Dermis blood vessel endothelial cell (primary cell): ENCODE measurements around the gene PLA2G4B. TPM values are rescaled to one million over a fixed set of nuclear protein-coding genes. Genes with fewer than 3 reads are reported as not detected.
A peak's percentile ranks its signal among the peaks of the same experiment; 100 is the strongest.
"Not testable (repeated sequence)": the region's sequence is repeated elsewhere in the genome, so short reads cannot be mapped to it uniquely, and the experiment has no call there.

Experiments used
- DNase-seq: peaks from one replicate; pipeline ENCODE4 v3.0.0; 2010
- total RNA-seq: library from RNA; depleted of rRNA; stranded (reverse); fragments of >200 nt; gene quantifications from 2 replicates; pipeline ENCODE4 v1.2.3, GENCODE V29; 2014

PLA2G4B gene
- total RNA-seq, 1 donor from 2014 or later = 1.0 TPM

DNA sequence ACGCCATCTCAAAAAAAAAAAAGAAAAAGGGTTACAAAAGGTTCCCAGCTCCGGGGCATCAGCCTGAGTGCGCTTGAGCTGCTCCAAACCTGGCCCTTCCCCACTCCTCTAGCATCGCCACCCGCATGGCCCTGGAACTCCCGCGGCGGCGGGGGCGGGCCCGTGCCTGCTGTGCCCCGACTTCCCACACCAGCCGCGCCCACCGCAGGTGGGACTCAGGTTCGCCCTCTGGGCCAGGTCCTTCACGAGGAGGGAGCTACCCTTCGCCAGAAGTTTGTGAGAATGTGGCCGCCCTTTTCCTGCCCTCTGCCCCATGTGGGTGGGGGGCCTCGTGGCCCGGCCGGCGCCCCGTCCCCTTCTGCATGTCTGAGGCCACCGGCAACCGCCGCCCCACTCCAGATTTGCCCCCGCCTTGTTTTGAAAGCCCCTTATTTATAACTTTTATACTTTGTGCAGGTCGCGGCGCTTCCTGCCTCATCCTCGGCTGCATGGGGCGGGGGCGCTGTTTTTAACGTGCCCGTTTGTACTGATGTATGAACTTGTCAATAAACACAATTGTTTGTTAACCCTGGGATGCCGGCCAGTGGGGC, 11.3 kb upstream of the PLA2G4B start:
- peak; percentile 11 for DNase-seq

DNA sequence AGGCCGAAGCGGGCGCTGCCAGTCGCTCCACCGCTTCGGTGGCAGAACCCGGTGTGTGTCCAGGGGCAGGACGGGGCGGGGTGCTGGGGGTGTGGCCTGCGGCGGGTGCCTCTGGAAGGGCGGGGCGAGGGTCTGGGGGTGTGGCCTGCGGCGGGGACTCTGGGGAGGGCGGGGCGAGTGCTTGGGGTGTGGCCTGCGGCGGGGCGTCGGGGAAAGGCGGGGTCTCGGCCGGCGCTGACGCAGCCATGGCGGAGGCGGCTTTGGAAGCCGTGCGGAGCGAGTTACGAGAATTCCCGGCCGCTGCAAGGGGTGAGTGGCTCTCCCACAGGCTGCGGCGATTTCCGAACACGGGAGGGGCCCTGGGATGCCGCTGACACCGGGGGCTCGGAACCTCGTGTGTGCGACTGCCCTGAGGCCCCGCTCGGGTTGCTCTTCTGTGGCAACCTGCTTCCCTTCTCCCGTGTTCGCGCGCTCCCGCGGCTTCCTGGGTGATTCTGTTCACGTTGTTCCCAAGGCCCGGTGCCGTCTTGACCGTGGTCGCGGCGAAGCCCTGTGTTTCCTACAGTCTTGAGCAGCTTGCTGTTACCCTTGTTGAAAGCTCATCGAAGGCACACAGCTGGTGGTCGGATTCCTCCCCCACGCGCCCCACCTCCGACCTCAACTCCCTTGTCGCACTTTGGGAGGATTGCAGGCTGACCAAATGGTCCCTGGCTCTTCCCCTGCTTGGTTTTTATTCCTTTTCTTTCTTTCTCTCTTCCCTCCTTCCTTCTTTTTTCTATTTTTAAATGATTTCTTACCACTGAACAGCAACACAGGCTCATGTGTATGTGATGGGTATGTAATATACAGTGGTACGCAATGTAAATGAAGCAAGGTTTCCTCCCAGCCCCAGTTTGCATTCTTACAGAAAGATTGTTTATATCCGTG, 10.5 kb upstream of the PLA2G4B start, which contains the start of gene JMJD7:
Gene JMJD7, plus strand, starts transcription at position 213 of the 927 bp plus-strand sequence. Its CDS starts 33 bp downstream, at position 246.
- peak; percentile 93 for DNase-seq

DNA sequence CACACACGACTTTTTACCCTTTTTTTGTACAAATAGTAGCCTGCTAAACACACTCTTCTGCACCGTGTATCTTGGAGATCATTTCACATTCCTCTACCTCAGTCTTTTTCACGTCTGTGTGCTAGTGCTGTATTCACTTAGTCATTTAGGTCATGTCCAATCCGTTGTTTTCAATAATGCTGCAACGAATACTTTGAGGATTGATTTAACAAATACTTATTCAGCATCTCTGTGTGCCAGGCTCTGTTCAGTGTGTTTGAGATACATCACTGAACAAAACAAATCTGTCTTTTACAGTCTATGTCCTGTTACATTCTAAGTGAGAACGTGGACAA, 9.9 kb upstream of the PLA2G4B start:
- peak; percentile 23 for DNase-seq

DNA sequence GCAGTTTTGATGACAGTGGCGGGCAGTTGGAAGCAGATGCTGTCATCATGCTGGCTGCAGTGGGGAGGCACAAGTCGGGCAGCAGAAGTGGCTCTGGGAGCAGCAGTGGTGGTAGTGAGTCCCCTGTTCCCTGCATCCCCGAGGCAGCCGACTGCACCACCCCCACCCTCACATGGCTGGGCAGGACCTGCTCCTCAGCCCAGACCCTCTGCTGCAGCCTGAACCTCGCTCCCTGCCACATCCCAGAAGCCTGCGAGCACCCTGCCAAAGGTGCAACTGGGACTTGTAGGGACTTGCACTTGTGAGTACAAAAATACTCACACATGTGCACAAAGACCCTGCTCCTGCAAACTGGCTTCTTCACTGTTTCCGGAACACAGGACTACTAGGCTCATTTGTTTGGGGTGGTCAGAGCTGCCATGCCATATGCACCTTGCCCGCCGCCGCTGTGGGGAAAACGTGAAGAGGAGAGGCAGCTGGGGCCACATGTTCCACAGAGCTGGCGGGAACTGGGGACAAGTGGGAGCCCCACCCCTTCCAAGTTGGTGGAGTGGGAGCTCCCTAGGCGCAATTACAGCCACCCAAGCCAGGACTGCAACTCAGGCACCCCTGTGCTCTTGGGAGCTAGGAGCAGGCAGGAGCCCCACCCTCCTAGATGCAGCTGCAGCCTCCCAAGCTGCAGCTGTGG, 8.5 kb upstream of the PLA2G4B start:
- DNase-seq = no peak

DNA sequence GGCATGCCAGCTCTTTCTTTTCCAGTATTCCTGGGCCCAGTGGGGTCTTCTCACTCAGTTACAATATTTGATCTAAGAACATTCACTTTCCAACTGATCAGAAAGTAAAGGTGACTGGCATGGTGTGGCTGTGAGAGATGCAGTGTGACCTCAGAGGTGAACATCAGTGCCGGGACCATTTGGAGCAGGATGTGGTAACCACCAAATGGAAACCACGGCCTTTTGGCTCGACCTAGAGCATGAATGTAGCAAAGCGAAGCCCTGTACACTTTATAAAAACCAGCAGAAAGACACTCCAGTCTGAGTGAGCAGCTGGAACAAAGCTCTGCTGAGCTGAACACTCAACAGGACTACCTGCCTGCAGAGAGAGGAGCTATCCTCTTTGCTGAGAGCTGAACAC, 7.4 kb upstream of the PLA2G4B start:
- DNase-seq = not testable (repeated sequence)

DNA sequence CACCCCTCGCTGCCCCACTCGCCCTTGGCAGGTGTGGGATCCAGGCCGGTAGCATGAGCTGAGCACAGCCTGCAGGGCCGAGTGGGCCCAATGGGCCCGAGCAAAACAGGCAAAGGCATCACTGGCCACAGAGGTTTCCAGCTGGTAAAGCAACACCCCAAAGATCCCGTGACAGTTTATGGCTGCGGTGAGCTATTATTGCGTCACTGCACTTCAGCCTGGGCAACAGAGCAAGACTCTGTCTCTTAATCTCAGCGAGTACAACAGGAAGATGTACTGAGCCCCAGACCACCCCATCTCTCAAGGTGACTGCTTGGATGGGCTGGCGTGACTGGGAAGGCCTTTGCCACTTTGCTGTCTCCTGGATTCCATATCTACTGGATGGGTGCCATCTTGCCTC, 6.4 kb upstream of the PLA2G4B start:
- DNase-seq = no peak

DNA sequence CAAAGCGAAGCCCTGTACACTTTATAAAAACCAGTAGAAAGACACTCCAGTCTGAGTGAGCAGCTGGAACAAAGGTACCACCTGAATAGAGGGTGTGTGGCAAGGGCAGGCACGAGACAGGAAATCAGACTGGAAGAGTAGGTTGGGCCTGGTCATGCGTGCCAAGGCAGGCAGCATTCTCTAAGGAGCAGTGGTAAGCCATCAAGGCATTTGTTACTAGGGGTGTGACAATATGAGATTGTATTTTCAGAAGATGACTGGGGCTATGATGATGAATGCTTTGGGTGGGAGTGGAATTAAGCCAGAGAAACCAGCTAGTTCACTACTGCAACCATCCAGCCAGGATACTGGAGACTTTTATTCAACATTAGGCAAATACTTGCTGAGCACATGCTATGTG, 5.8 kb upstream of the PLA2G4B start:
- peak; percentile 29 for DNase-seq

DNA sequence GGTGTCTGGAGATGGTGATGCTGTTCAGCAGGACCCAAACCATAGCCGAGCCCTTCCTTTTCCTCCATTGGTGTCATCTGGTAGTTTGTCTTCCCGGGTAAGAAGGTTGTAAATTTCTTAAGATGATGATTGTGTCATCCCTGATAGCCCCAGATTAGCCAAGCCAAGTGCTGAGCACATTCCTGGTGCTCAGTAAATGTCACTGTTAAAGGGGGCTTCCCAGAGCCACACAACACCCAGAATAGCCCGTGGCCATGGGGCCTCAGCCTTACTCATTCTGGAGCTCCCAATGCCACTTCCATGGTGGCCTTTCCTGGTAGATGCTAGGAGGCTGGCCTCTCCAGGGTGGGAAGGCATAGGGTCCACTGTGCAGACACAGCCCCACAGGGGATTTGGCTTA, 4.6 kb upstream of the PLA2G4B start:
- no peak for DNase-seq

DNA sequence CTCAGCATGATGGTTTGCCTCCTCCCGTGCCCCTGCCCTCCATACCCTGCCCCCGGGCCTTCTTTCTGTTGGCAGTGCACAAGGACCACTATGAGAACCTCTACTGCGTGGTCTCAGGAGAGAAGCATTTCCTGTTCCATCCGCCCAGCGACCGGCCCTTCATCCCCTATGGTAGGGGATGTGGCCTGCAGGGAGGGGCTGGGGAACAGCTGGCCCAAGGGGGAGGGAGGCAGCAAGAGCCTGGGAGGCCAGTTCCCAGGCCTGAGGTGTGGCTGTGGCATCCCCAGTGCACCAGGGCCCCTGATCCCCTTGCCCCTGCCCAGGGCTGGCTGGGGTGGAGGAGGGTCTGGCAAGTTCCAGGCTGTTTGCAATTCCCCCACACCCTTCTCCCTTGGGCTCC, 2.6 kb upstream of the PLA2G4B start:
- no peak for DNase-seq

DNA sequence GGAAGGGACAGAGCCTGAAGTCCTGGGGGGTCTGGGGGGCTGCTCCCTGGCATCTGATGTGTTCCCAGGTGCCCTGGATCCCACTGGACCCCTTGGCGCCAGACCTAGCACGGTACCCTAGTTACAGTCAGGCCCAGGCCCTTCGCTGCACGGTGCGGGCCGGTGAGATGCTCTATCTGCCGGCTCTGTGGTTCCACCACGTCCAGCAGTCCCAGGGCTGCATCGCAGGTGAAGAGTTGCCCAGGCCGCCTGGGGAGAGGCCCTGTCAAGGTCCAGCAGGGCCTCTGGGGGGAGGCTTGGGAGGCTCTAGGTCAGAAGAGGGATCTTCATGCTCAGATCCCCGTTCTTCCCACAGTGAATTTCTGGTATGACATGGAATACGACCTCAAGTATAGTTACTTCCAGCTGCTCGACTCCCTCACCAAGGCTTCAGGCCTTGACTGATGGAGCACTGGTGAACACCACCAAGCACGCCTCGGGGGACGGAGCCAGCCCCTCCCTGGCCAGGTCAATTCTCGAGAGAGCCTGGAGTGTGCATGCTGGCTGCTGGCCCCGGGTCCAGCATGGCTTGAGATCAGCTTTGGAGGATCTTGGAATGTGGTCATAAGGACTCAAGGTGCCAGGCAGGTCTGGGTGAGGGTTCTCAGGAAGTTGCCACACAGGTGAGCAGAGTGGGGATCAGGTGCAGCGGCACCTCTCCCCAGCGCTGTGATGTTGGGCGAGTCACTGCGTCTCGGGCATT, 1.8 kb upstream of the PLA2G4B start:
- no peak for DNase-seq

DNA sequence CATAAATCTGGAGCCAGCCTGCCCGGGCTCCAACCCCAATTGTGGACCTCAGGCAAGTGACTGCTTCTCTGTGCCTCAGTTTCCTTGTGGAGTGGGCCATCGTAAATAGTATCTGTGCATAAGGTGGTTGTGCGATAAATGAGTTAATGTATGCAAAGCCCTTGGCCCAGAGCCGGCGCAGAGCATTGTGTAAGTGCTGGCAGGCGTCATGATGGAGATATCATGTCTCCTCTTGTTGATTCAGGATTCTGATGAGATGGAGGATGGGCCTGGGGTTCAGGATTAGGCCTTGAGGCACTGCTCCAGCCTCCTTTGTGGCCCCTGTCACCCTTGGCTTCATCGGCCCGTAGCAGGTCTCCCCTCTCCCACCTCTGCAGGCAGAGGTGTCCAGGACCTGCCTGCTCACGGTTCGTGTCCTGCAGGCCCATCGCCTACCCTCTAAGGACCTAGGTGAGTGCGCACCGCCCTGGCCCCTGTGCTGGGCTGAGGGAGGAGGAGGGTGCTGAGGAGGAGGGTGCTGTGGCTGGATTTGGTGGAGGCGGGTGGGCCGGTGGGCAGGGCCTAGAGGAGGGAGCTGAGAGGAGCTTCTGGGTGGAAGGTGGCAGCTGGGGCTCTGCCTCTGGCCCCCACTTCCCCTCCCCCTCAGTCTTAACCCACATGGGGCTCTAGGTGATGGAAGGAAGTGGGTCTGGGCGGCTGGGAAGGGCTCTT, 1.3 kb downstream of the PLA2G4B start:
- DNase-seq = no peak

DNA sequence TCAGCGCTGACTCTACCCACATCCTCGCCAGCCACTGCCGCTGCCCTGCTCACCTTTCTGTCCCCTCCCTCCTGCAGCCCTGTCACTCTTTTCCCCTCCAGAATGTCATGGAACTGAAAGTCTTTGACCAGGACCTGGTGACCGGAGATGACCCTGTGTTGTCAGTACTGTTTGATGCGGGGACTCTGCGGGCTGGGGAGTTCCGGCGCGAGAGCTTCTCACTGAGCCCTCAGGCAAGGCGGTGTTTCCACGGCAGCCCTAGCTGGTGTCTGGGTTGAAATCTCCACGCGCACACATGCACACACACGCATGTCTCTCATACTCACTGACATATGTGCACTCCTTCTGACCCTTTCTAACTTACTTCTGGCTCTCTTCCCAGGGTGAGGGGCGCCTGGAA, 2.0 kb downstream of the PLA2G4B start:
- no peak for DNase-seq

DNA sequence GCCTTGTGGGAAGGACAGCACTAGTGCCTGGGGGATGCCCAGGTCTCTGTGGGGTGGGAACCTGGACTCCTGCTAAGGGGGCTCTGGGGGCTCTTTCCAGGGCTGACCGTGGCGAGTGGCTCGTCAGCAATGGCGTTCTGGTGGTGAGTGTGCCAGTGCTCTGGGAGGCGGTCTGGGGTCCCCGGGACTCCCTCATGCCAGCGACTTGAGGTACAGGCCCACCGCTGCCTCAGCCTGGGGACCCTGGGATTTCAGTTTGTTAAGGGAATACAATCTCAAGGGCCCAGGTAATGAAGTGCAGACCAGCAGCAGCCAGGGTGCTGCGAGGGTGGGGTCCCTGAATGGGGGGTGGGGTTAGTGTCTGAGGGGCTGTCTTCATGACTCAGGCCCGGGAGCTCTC, 2.5 kb downstream of the PLA2G4B start:
- no peak for DNase-seq

DNA sequence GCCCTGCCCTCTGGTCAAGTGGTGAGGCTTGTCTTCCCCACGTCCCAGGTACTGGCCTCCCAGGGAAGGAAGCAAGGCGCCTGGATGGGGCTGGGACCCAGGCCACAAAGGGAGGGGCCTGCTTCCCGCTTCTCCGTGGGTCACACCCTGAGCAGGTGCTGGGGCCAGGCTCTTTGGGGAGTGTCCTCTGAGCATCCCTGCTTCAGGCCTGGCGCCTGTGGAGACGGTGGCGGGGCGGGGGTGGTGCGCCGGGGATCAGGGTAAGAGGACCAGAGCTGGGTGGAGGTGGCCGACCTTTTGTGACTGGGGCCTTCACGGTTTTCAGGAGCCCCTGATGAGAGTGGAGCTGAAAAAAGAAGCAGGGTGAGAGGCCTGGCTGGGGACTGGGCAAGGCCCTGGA, 3.6 kb downstream of the PLA2G4B start:
- no peak for DNase-seq

DNA sequence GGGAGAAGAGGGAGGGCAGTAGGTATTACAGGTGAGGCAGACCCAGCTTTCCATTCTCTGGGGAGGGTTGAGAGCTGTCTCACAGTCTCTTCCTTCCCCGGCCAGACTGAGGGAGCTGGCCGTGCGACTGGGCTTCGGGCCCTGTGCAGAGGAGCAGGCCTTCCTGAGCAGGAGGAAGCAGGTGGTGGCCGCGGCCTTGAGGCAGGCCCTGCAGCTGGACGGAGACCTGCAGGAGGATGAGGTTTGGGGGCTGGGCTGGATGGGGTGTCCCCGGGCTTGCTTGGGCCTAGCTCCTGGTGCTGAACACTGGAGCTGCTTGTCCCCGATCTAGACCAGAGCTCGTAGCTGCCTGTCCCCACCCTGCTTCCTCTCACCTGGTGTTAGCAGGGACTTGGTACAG, 4.9 kb downstream of the PLA2G4B start:
- DNase-seq = no peak

DNA sequence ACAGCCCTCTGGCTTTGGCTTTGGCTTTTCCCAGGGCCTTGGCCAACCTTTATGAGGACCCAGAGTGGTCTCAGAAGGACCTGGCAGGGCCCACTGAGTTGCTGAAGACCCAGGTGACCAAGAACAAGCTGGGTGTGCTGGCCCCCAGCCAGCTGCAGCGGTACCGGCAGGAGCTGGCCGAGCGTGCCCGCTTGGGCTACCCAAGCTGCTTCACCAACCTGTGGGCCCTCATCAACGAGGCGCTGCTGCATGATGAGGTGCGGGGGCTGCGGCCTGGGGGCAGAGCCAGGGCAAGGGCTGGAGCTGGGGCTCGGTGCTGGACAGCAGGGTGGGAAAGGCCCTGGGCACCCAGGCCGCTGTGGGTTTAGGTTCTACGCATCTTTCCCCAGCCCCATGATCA, 6.2 kb downstream of the PLA2G4B start:
- no peak for DNase-seq

DNA sequence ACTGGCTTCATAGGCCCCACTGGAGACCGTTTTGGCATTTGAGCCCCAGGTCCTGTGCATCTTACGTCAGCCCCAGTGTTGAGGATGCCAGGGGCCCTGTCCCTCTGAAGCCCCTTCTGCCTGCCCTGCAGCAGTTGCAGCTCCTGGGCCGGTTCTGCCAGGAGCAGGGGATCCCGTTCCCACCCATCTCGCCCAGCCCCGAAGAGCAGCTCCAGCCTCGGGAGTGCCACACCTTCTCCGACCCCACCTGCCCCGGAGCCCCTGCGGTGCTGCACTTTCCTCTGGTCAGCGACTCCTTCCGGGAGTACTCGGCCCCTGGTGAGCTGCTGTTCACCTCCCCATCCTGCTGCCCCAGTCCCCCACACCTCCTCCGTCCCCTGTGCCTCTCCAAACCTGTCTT, 8.6 kb downstream of the PLA2G4B start:
- DNase-seq = no peak

DNA sequence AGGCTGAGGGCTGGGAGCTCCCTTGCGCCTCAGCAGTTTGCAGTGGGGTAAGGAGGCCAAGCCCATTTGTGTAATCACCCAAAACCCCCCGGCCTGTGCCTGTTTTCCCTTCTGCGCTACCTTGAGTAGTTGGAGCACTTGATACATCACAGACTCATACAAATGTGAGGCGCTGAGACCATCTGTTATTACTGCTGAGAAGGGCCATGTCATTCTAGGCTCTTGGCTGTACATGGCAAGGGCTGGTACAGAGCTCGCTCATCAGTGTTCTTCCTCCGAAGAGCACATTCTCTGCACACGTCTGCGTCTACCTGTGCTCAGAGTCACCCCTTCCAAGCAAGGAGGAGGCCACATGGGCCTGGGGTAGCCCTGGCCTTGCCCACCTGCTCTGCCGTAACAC, 9.3 kb downstream of the PLA2G4B start:
- DNase-seq = no peak

DNA sequence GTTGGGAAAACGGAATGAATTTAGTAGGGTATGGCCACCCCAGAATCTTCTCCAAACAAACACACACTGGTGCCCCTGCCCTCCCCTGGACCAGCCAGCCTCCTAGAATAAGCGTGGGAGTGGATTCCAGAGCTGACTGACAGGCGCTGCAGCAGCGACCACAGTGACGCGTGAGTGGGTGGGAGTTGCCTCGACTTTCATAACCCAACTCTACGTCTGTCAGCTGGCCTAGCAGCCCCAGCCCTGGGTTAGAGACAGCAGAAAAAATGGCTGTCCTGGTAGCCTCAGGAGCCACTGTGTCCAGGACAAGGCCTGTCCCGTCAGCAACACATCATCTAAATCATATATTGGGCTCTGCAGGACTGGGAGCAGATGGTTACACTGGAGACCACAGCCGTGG, 10.0 kb downstream of the PLA2G4B start:
- no peak for DNase-seq

DNA sequence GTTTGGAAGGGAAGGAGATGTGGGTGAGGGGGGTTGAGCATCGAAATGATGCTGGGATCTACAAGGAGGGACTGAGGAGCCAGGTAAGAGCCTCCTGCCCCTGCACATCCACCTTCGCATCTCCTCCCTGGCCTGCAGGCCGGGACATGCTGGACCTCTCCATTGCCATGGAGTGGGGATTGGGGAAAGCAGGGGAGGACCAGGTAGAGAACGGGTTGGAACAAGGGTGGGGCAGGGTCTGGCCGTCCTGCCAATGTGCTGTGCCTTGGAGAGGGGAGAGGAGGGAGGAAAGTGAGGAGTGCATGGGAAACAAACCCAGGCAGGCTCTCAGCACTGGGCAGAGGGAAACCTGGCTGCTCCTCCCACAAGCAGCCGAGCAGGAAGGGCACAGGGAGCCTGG, 10.6 kb downstream of the PLA2G4B start:
- no peak for DNase-seq

DNA sequence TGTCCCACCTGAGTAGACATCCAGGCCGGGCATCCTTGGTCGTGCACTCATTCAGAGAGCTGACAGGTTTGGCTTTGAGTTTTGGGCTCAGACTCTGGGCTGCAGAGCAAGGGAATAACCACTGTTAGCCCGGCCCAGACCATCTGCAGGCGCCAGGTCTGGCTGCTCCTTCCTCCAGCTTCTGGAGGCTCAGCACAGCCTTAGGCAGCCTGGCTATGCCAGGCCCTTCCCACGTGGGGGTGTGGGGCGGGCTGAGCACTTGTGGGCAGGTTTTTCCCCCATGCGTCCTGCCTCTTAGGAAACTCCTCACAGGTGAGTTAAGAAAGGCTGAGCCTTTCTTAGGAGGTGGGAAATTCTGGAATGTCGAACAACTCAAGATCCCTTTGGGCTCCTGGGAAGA, 11.2 kb downstream of the PLA2G4B start:
- no peak for DNase-seq

DNA sequence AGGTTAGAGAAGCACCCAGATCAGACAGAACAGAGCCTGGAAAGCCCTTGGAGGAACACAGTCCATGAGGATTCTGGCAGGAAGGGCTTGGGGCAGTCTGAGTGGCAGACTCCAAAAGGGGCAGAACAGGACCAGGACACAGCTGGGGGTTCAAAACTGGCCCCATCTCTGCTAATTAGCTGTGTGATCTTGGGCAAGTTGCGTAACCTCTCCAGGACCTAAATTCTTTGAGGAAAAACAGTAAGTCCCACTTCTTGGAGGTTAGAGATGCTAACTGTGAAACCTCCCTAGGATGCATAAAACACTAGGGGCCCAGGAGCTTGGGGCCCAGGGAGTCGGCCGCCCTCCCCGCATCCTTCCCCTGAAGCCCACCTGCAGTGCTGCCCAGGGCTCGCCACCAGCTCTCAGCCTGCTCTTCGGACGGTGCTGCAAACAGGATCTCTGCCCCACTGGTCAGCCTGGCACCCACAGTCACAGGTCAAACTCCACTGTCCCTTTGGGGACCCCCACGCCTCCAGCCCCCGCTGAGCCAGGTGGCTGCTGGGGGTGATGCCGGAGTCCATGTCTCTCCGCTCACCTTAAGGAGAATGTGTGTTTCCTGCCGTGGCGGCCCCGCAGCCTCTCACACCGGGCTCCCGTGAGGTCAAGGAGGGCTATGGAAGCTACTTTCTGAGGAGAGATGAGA, 12.0 kb downstream of the PLA2G4B start:
- DNase-seq = no peak
